BE2C (cell line): Measurements from ENCODE around the gene KCTD13.

Experiments
- DNase-seq: peaks from one replicate; pipeline ENCODE4 v3.0.0-alpha.2; 2020
- H3K27me3 ChIP-seq: fragments of 250-450 bp; sonication (Bioruptor Pico); 2 replicates; pipeline ENCODE4 v1.5.1; 2020; ENCODE audit warnings: mild to moderate bottlenecking
- H3K36me3 ChIP-seq: fragments of 250-450 bp; sonication (Bioruptor Pico); 2 replicates; pipeline ENCODE4 v1.5.1; 2020; ENCODE audit warnings: mild to moderate bottlenecking
- H3K4me1 ChIP-seq: fragments of 250-450 bp; sonication (Bioruptor Pico); 2 replicates; pipeline ENCODE4 v1.5.1; 2020
- H3K4me3 ChIP-seq: 2 replicates; pipeline ENCODE4 v1.5.1; 2011; ENCODE audit warnings: low read depth, low read length
- H3K9me3 ChIP-seq: fragments of 250-450 bp; sonication (Bioruptor Pico); 2 replicates; pipeline ENCODE4 v1.5.1; 2020
- TF ChIP-seq, protein P1 (sequence below): IDR thresholded peaks from 2 replicates; pipeline ENCODE4 v1.5.1; 2012; ENCODE audit warnings: mild to moderate bottlenecking, low read depth, low read length

The KCTD13 gene

DNA sequence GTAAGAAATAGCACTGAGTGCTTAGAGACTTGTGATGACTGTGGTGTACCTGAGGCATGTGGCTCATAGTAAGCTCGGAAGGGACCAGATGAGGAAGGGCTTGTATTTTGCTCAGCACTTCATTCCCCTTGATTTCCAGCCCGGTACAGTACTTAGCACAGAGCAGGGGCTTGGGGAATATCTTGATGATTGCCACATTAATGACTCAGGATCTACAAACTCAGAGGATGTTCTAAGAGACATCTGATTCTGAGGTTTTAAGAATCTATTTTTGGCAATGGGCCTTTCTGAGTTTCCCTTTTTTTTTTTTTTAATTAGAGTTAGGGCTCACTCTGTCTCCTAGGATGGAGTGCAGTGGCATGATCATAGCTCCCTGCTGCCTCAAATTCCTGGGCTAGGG is 16.6 kb downstream of the KCTD13 start:
- H3K4me3 ChIP-seq = no peak overlapping the region
- TF ChIP-seq, protein P1, sequence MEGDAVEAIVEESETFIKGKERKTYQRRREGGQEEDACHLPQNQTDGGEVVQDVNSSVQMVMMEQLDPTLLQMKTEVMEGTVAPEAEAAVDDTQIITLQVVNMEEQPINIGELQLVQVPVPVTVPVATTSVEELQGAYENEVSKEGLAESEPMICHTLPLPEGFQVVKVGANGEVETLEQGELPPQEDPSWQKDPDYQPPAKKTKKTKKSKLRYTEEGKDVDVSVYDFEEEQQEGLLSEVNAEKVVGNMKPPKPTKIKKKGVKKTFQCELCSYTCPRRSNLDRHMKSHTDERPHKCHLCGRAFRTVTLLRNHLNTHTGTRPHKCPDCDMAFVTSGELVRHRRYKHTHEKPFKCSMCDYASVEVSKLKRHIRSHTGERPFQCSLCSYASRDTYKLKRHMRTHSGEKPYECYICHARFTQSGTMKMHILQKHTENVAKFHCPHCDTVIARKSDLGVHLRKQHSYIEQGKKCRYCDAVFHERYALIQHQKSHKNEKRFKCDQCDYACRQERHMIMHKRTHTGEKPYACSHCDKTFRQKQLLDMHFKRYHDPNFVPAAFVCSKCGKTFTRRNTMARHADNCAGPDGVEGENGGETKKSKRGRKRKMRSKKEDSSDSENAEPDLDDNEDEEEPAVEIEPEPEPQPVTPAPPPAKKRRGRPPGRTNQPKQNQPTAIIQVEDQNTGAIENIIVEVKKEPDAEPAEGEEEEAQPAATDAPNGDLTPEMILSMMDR = no peak
- no peaks in the 10 kb centered on the region for H3K27me3 ChIP-seq
- DNase-seq = no peak
- H3K4me1 ChIP-seq = no peaks in the 10 kb centered on the region
- no peaks in the 10 kb centered on the region for H3K9me3 ChIP-seq
- H3K36me3 ChIP-seq = peaks cover 24% of the 10 kb centered on the region

DNA sequence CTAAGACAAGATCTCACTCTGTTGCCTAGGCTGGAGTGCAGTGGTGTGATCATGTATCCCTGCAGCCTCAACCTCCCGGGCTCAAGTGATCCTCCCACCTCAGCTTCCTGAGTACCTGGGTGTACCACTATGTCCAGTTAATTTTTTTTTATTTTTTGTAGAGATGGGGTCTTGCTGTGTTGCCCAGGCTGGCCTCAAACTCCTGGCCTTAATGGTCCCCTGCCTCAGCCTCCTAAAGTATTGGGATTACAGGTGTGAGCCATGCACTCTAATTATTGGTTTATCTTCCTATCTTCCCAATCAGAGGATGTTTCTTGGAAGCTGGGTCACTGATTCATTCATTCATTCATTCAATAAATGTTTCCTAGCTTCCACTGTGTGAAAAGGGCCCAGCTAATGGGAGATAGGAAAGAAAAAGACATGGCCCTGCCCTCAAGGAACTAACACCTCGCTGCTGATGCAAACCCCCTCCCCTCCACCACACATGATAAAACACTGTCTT is 17.3 kb downstream of the KCTD13 start:
- Histone ChIP-seq H3K27me3 (no peaks in the 10 kb centered on the region), H3K4me1 (no peaks in the 10 kb centered on the region), H3K36me3 (peaks cover 26% of the 10 kb centered on the region), H3K4me3 (no peak overlapping the region), H3K9me3 (no peaks in the 10 kb centered on the region)
- TF ChIP-seq, protein P1 = no peak
- no peak for DNase-seq

DNA sequence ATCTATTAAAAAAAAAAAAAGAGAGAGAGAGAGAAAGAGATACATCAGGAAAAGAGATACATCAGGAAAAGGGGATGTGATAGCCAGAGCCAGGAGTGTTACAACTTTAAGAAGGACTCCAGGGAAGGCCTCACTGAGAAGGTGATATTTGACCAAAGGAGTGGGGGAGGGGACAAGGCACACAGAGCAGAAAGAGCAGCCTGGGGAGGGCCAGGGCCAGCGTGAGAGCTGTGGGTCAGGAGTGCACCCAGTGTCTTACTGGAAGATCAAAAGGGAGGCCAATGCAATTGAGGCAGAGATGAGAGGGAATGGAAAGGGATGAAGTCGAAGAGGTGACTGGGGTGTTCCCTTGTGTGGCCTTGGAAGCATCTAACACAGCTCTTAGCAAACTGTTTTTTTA is 18.1 kb downstream of the KCTD13 start:
- TF ChIP-seq, protein P1 = no peak
- no peak overlapping the region for H3K4me3 ChIP-seq
- H3K27me3 ChIP-seq = no peaks in the 10 kb centered on the region

DNA sequence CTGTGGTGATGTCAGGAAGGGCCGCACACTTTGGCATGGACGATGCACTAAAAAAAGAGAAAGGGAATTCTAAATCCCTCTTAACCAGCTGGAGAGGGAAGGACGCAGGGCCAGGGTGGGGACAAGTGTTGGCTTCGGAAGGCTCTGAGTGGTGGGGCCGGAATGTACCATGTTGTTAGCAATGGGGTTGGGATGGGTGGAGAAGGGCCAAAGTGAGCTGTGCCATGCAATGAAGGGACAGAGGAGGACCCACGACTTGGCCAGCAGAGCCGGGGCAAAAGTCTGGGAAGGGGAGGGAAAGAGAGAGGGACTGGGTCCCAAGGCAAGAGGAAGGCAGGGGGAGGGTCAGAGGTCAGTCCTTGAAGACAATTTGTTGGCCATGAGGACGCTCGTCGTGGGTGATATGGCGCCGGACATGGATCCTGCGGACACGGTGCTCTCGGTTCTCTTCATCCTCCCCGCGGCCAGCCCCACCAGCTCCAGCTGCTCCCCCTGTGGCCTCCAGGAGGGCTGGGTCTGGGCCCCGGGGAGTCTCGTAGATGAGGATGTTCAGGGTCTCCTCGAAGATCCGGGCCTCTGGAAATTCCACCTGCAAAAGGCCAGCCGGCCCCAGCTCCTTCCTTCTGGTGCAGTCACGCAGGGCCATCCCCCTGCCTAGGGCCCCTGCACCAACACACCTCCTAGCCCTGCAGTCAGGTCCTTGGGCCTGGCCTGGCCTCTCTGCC is 19.3 kb downstream of the KCTD13 start:
- Histone ChIP-seq H3K4me1 (no peaks in the 10 kb centered on the region), H3K4me3 (no peak overlapping the region), H3K36me3 (peaks cover 35% of the 10 kb centered on the region), H3K9me3 (no peaks in the 10 kb centered on the region), H3K27me3 (no peaks in the 10 kb centered on the region)
- TF ChIP-seq, protein P1 = no peak
- no peak for DNase-seq

More for the DNA sequence above, 18.1 kb downstream of the KCTD13 start:
- H3K9me3 ChIP-seq = no peaks in the 10 kb centered on the region
- no peaks in the 10 kb centered on the region for H3K4me1 ChIP-seq
- DNase-seq = no peak
- H3K36me3 ChIP-seq = peaks cover 34% of the 10 kb centered on the region

DNA sequence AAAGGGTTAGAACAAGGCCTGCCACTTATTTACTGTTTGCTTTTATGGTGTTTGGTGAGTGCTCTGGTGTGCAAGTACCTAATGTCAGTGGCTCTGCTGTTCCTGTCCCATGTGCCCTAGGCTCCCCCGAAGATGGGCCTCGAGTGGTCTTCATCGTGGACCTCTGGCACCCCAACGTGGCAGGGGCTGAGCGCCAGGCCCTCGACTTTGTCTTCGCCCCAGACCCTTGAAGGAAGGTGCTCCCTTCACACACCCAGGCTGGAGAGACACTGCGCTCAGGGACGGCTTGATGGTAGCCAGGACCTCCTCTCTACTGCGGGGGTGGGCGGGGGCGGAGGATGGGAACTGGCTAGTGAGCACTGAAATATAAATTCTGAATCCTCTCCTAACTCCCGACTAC is 20.4 kb downstream of the KCTD13 start:
- Histone ChIP-seq H3K4me1 (no peaks in the 10 kb centered on the region), H3K4me3 (no peak overlapping the region), H3K36me3 (peaks cover 31% of the 10 kb centered on the region), H3K9me3 (no peaks in the 10 kb centered on the region), H3K27me3 (no peaks in the 10 kb centered on the region)
- DNase-seq = no peak
- TF ChIP-seq, protein P1 = no peak

DNA sequence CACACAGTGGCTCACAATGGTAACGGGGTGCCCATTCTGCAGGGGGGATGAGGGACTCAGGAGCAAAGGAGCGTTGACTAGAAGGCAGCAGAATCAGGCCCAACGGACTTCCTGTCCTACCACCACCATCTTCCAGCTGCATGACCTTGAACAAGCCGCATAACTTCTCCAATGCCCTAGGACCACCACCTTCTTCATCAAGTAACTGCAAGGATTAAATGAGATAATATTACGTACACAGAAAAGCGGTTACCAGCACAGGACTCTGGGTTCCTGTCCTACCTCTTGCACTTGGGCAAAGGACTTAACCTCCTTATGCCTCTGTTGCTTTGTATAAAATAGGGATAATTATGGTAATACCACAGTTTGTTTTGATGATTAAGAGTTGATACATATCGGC is 21.1 kb downstream of the KCTD13 start:
- TF ChIP-seq, protein P1 = no peak

More for the DNA sequence above, 21.1 kb downstream of the KCTD13 start:
- no peak for DNase-seq
- H3K9me3 ChIP-seq = no peaks in the 10 kb centered on the region
- H3K36me3 ChIP-seq = peaks cover 32% of the 10 kb centered on the region
- no peaks in the 10 kb centered on the region for H3K4me1 ChIP-seq
- no peak overlapping the region for H3K4me3 ChIP-seq
- no peaks in the 10 kb centered on the region for H3K27me3 ChIP-seq
